Measurements from ENCODE around the gene SSH3.
A peak's percentile ranks its signal among the peaks of the same experiment; 100 is the strongest.

Gene SSH3

GRCh38 chr11:67349928-67350465 lies 46.7 kb downstream of the SSH3 start:
- no peak for DNase-seq

DNA sequence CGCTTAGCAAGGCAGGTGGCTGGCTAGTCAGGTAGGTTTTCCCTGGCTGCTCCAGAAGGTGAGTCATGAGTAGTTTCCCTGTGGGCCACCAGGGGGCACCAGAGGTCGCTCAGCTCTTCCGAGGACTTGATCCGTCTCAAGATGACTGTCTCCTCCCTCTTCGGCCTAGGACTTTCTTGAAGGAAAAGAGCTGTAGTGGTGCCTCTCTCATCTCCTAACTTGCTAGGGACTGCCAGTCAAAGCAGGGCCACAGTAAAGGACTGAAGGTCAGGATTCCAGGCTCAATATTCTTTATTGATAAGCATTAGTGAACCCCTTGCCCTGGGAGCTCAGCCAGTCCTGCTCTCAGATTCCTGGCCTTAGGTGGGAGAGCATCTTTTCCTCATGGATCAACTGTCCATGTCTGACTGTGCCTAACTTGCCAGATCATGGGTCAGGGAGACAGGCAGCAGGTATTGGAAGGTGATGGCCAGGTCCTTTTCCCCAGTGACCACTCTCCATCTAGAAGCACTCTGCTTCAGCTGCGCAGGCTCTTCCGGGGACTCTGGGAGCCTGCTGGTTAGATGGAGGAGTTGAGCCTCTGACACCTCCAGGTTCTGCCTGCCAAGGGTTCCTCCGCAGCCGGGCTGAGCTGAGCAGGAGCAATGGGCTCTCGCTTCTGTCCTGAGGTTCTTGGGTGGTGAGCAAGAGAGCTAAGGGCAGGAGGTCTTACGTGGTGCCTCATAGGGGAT lies 48.1 kb downstream of the SSH3 start:
- DNase-seq, result peak; percentile 12 to 54

GRCh38 chr11:67352546-67353316 lies 49.4 kb downstream of the SSH3 start:
- no peak for DNase-seq

DNA sequence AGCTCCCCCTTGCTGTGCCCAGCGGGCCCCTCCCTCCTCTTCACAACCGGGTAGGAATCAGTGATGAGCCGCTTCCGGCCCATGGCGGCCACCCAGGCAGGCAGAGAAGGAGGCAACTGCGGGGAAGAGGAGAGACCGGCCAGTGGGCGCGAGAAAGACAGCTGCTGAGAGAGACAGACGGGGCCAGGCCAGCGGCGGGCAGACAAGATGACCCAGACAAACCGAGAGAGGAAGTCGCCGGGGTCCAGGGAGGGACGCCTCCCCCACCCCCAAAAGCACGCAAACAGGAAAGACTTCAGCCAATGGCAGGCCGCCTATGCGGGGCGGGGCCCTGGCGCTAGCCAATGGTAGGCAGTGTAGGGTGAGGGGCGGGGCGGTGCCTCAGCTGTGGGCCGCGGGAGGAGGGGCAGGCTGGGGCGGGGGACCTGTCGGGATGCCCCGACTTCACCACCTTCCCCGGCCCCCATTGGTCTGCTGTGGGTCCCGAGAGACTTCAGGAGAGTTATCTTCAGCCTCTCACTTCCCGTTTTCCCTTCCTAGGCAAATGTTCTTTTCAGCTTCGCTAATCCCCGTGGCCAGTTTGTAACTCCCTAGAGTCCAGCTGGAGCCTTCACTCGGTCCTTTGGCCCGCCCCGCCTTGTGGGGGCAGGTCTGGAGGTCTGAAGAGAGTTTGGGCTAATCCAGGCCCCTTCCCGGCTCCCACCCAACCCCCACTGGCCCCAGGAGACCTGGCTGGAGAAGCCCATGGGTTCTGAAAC lies 50.2 kb downstream of the SSH3 start, which contains the start of gene POLD4:
TSS of gene POLD4 (minus strand) at position 230 of the 758 bp plus-strand sequence. CDS start at position 83, 147 bp downstream.
- DNase-seq, result peak; percentile 74 to 86

GRCh38 chr11:67354075-67355022 lies 51.0 kb downstream of the SSH3 start:
- no peak for DNase-seq

- DNase-seq, result no peak
These were observed 51.9 kb downstream of the SSH3 start for GRCh38 chr11:67355023-67355793.

DNA sequence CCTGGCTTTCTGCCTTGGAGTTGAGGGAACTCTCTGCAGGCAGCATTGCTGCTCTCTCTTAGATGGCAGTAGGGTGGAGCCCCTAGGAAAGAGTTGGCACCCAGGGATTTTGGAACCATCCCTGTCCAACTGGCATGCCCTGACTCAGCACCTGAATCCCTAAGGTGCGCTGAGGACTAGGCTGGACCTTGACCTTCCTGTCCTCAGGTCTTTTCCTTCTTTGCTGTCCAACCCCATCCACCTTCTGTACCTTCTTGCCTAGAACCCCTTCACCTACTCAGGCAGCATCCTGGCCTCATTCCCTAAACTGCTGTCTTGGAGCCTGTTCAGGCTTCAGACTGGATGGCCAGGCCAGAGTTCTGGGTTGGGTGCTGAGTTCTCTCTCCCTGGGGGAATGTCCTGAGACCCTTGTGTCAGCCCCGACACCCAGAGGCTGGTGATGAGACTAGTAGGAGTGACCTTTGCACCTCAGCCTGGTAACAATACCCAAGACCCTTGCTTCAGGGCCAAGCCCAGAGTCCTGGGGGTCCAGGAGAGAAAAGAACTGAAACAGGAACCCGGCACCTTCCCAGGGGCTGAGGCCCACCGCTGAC lies 52.6 kb downstream of the SSH3 start:
- DNase-seq, result no peak

DNA sequence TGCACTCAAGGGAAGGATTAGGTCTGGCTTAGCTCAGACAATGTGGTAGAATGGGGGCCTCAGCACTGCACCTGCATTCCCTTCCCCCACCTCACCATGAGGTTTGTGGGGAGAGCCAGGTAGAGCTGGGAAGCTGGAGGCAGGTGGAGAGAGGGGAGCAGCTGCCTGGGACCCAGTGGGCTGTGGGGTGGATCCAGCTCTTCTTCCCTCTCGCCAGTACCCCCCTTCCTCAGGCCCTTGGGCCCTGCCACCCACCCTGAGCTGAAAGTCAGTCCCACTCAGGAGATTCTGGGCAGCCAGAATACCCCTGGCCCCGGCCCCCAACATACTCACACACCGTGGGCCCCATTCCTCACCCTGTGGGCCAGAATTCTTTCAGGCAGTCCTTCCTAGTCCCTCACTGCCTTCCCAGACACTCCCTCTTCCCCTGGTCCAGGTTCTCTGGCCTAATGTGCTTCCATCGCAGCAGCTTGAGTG lies 53.1 kb downstream of the SSH3 start:
- no peak for DNase-seq

DNA sequence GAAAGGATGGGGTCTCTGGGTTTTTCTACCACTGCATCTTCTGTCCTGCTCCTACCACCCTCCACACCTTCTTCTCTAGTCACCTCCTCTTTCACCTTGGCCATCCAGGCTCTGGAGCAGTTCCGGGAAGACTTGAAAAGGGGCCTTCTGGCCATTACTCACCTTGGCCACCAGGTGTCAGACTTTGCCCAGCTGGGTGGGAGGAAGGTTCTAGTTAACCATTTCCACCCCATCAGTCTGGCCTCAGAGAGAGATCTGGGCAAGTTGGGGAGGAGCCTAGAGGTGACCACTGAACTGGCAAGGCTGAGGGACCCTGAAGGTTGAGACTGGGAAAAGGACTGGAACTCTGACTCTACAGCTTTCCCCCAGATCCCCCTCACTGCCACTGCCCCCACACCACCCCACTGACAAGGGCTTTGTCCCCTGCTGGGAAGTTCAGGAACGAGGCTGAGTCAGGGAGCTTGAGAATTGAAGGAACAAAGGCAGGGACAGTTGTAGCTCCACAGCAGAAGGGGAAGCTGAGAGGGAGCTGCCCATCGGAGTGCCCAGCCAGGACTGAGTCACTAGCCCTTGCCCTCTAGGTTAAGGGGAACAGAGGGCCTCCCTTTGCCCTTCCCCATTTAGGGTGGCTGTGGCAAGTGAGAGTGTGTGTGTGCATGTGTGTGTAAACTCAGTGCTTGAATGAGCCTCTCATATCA lies 53.7 kb downstream of the SSH3 start:
- peak; percentile 50 to 59 for DNase-seq

GRCh38 chr11:67357831-67358670 lies 54.7 kb downstream of the SSH3 start:
- no peak for DNase-seq
